WTC11 (cell line): ENCODE results near the gene LY6G6C. TPM values are rescaled to one million over a fixed set of nuclear protein-coding genes. Genes with fewer than 3 reads are reported as not detected.
A peak's percentile ranks its signal among the peaks of the same experiment; 100 is the strongest.

Experiments used
- ATAC-seq: fragments of 200-7000 bp; cut with Tn5 transposase; 2 replicates; pipeline ENCODE4 v1.10.0; 2021; ENCODE audit warnings: mild to moderate bottlenecking, moderate library complexity
- CTCF ChIA-PET: fragments of 300-600 bp; sonication (Branson Sonifier 250); formaldehyde crosslinking; loops from one replicate; lab custom pipeline; 2021; ENCODE audit warnings: antibody characterized with exemption; lab: Charles Lee
- POLR2A ChIA-PET: fragments of 350-600 bp; sonication (Branson Sonifier 250); formaldehyde crosslinking; loops from one replicate; lab custom pipeline; 2021; ENCODE audit warnings: antibody characterized with exemption; lab: Charles Lee
- DNase-seq: peaks from one replicate; pipeline ENCODE4 v3.0.0; 2021; ENCODE audit warnings: low spot score
- H3K27ac Mint-ChIP-seq: 2 replicates; pipeline ENCODE4 v1.8.0; 2021; ENCODE audit warnings: mixed read lengths
- H3K27me3 Mint-ChIP-seq: 2 replicates; pipeline ENCODE4 v1.8.0; 2021; ENCODE audit warnings: low read depth, mild to moderate bottlenecking, moderate library complexity, mixed read lengths
- H3K36me3 Mint-ChIP-seq: 2 replicates; pipeline ENCODE4 v1.8.0; 2021; ENCODE audit warnings: mixed read lengths
- H3K4me1 Mint-ChIP-seq: 2 replicates; pipeline ENCODE4 v1.8.0; 2022; ENCODE audit warnings: mixed read lengths
- H3K4me3 Mint-ChIP-seq: 2 replicates; pipeline ENCODE4 v1.8.0; 2021; ENCODE audit warnings: mild to moderate bottlenecking, moderate library complexity, mixed read lengths
- H3K9me3 Mint-ChIP-seq: 2 replicates; pipeline ENCODE4 v1.8.0; 2021; ENCODE audit warnings: mixed read lengths
- ATF1 ChIP-seq: sonication (generic); formaldehyde crosslinking; IDR thresholded peaks from 2 replicates; pipeline ENCODE4 v1.8.1; 2023; ENCODE audit warnings: mild to moderate bottlenecking, moderate library complexity, missing genetic modification reagents
- E2F5 ChIP-seq: sonication (generic); formaldehyde crosslinking; IDR thresholded peaks from 2 replicates; pipeline ENCODE4 v1.8.1; 2022; ENCODE audit warnings: mild to moderate bottlenecking, moderate library complexity, missing genetic modification reagents
- ESRRA ChIP-seq: sonication (generic); formaldehyde crosslinking; IDR thresholded peaks from 2 replicates; pipeline ENCODE4 v1.8.1; 2022; ENCODE audit warnings: mild to moderate bottlenecking, missing genetic modification reagents, borderline replicate concordance
- FOXJ3 ChIP-seq: sonication (generic); formaldehyde crosslinking; IDR thresholded peaks from 2 replicates; pipeline ENCODE4 v1.9.0; 2021; ENCODE audit warnings: missing genetic modification reagents, mild to moderate bottlenecking, borderline replicate concordance
- FOXK1 ChIP-seq: sonication (generic); formaldehyde crosslinking; IDR thresholded peaks from 2 replicates; pipeline ENCODE4 v1.8.0; 2022; ENCODE audit warnings: mild to moderate bottlenecking, moderate library complexity, missing genetic modification reagents
- FOXP1 ChIP-seq: sonication (generic); formaldehyde crosslinking; IDR thresholded peaks from 2 replicates; pipeline ENCODE4 v1.8.0; 2022; ENCODE audit warnings: missing genetic modification reagents, mild to moderate bottlenecking, moderate library complexity, borderline replicate concordance
- GABPB1 ChIP-seq: sonication (generic); formaldehyde crosslinking; IDR thresholded peaks from 2 replicates; pipeline ENCODE4 v1.8.1; 2023; ENCODE audit warnings: mild to moderate bottlenecking, missing genetic modification reagents
- HMGA2 ChIP-seq: fragments of 250-450 bp; sonication (Bioruptor Pico); IDR thresholded peaks from 2 replicates; pipeline ENCODE4 v1.4.0; 2021; ENCODE audit warnings: mild to moderate bottlenecking, moderate library complexity
- MYBL2 ChIP-seq: sonication (generic); formaldehyde crosslinking; IDR thresholded peaks from 2 replicates; pipeline ENCODE4 v1.8.1; 2023; ENCODE audit warnings: mild to moderate bottlenecking, moderate library complexity, missing genetic modification reagents
- NFATC4 ChIP-seq: fragments of 250-450 bp; sonication (Bioruptor Pico); IDR thresholded peaks from 2 replicates; pipeline ENCODE4 v1.9.0; 2021; ENCODE audit warnings: mild to moderate bottlenecking
- PRRX2 ChIP-seq: fragments of 250-450 bp; sonication (Bioruptor Pico); IDR thresholded peaks from 2 replicates; pipeline ENCODE4 v1.8.0; 2021; ENCODE audit warnings: mild to moderate bottlenecking
- RELA ChIP-seq: sonication (generic); formaldehyde crosslinking; IDR thresholded peaks from 2 replicates; pipeline ENCODE4 v1.8.1; 2022; ENCODE audit warnings: missing genetic modification reagents, mild to moderate bottlenecking, borderline replicate concordance
- SMAD3 ChIP-seq: sonication (generic); formaldehyde crosslinking; IDR thresholded peaks from 2 replicates; pipeline ENCODE4 v1.8.0; 2022; ENCODE audit warnings: missing genetic modification reagents, mild to moderate bottlenecking, borderline replicate concordance
- SMAD4 ChIP-seq: sonication (generic); formaldehyde crosslinking; IDR thresholded peaks from 2 replicates; pipeline ENCODE4 v1.8.0; 2022; ENCODE audit warnings: mild to moderate bottlenecking, missing genetic modification reagents
- SP1 ChIP-seq: sonication (generic); formaldehyde crosslinking; conservative IDR thresholded peaks from 2 replicates; pipeline ENCODE4 v1.8.1; 2022; ENCODE audit warnings: missing genetic modification reagents
- TCF7 ChIP-seq: sonication (generic); formaldehyde crosslinking; IDR thresholded peaks from 2 replicates; pipeline ENCODE4 v1.8.0; 2022; ENCODE audit warnings: mild to moderate bottlenecking, low read depth, missing genetic modification reagents, moderate library complexity
- ZNF416 ChIP-seq: fragments of 250-450 bp; sonication (Bioruptor Pico); IDR thresholded peaks from 2 replicates; pipeline ENCODE4 v1.9.0; 2021; ENCODE audit warnings: mild to moderate bottlenecking, inconsistent platforms
- total RNA-seq: library from RNA; stranded (reverse); gene quantifications from 3 replicates; pipeline ENCODE4 v1.2.3, GENCODE V29; 2021
- TF ChIP-seq, protein P1 (sequence below): sonication (generic); formaldehyde crosslinking; IDR thresholded peaks from 2 replicates; pipeline ENCODE4 v1.8.0; 2023; ENCODE audit warnings: missing genetic modification reagents, mild to moderate bottlenecking, borderline replicate concordance
- TF ChIP-seq, protein P2 (sequence below): fragments of 250-450 bp; sonication (Bioruptor Pico); IDR thresholded peaks from 2 replicates; pipeline ENCODE4 v1.9.0; 2021; ENCODE audit warnings: mild to moderate bottlenecking
- TF ChIP-seq, protein P3 (sequence below): sonication (generic); formaldehyde crosslinking; IDR thresholded peaks from 2 replicates; pipeline ENCODE4 v1.8.1; 2022; ENCODE audit warnings: mild to moderate bottlenecking, missing genetic modification reagents, moderate library complexity, borderline replicate concordance
- TF ChIP-seq, protein P4 (sequence below): sonication (generic); formaldehyde crosslinking; IDR thresholded peaks from 2 replicates; pipeline ENCODE4 v1.8.1; 2023; ENCODE audit warnings: mild to moderate bottlenecking, missing genetic modification reagents
- TF ChIP-seq, protein P5 (sequence below): sonication (generic); formaldehyde crosslinking; IDR thresholded peaks from 2 replicates; pipeline ENCODE4 v1.8.1; 2023; ENCODE audit warnings: mild to moderate bottlenecking, moderate library complexity, missing genetic modification reagents

Gene LY6G6C
- total RNA-seq, 1 experiment from 2014 or later, result 0.35 TPM

GRCh38 chr6:31730631-31731086 is 9.1 kb upstream of the LY6G6C start (continued):
- TF ChIP-seq, protein P1, sequence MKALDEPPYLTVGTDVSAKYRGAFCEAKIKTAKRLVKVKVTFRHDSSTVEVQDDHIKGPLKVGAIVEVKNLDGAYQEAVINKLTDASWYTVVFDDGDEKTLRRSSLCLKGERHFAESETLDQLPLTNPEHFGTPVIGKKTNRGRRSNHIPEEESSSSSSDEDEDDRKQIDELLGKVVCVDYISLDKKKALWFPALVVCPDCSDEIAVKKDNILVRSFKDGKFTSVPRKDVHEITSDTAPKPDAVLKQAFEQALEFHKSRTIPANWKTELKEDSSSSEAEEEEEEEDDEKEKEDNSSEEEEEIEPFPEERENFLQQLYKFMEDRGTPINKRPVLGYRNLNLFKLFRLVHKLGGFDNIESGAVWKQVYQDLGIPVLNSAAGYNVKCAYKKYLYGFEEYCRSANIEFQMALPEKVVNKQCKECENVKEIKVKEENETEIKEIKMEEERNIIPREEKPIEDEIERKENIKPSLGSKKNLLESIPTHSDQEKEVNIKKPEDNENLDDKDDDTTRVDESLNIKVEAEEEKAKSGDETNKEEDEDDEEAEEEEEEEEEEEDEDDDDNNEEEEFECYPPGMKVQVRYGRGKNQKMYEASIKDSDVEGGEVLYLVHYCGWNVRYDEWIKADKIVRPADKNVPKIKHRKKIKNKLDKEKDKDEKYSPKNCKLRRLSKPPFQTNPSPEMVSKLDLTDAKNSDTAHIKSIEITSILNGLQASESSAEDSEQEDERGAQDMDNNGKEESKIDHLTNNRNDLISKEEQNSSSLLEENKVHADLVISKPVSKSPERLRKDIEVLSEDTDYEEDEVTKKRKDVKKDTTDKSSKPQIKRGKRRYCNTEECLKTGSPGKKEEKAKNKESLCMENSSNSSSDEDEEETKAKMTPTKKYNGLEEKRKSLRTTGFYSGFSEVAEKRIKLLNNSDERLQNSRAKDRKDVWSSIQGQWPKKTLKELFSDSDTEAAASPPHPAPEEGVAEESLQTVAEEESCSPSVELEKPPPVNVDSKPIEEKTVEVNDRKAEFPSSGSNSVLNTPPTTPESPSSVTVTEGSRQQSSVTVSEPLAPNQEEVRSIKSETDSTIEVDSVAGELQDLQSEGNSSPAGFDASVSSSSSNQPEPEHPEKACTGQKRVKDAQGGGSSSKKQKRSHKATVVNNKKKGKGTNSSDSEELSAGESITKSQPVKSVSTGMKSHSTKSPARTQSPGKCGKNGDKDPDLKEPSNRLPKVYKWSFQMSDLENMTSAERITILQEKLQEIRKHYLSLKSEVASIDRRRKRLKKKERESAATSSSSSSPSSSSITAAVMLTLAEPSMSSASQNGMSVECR (CRISPR knock-in tag), result no peak

GRCh38 chr6:31729979-31730630 is 8.6 kb upstream of the LY6G6C start:
- no peaks in the 10 kb centered on the region for H3K9me3 Mint-ChIP-seq
- POLR2A ChIA-PET, result interaction anchor here (0.6 to 3.6 kb wide), 13 partner anchors 9 to 189 kb away, joined by 3 to 32 read pairs (median 5); partner anchors contain the start of genes BAG6, C6orf47, DDX39B and GPANK1

More at GRCh38 chr6:31729979-31730630, 8.6 kb upstream of the LY6G6C start:
- peak; percentile 58; the same call in 1 of the 2 replicates for TF ChIP-seq SMAD3 (CRISPR knock-in tag)
- TF ChIP-seq ZNF416 (CRISPR knock-in tag), result 0 out of 2 replicates have a peak, but pooled peaks have one; percentile 14
- 0 out of 2 replicates have a peak, but pooled peaks have one; percentile 70 for TF ChIP-seq MYBL2 (CRISPR knock-in tag)
- peak; percentile 59; the same call in 1 of the 2 replicates for TF ChIP-seq RELA (CRISPR knock-in tag)
- TF ChIP-seq FOXJ3, result no peak
- peak; percentile 67; the same call in 1 of the 2 replicates for TF ChIP-seq FOXP1 (CRISPR knock-in tag)
- TF ChIP-seq SMAD4, result no peak
- peak; percentile 92 for TF ChIP-seq SP1 (CRISPR knock-in tag)
- TF ChIP-seq, protein P2, sequence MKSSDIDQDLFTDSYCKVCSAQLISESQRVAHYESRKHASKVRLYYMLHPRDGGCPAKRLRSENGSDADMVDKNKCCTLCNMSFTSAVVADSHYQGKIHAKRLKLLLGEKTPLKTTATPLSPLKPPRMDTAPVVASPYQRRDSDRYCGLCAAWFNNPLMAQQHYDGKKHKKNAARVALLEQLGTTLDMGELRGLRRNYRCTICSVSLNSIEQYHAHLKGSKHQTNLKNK (CRISPR knock-in tag), result 0 out of 2 replicates have a peak, but pooled peaks have one; percentile 37
- 0 out of 2 replicates have a peak, but pooled peaks have one; percentile 0 for TF ChIP-seq NFATC4 (CRISPR knock-in tag)
- 0 out of 2 replicates have a peak, but pooled peaks have one; percentile 35 for TF ChIP-seq ATF1 (CRISPR knock-in tag)
- no peak for TF ChIP-seq GABPB1 (CRISPR knock-in tag)
- TF ChIP-seq PRRX2, result peak; percentile 71; the same call in 1 of the 2 replicates
- TF ChIP-seq TCF7 (CRISPR knock-in tag), result no peak
- peak; percentile 77; the same call in 1 of the 2 replicates for TF ChIP-seq E2F5 (CRISPR knock-in tag)
- no peak for TF ChIP-seq HMGA2 (CRISPR knock-in tag)
- TF ChIP-seq, protein P3, sequence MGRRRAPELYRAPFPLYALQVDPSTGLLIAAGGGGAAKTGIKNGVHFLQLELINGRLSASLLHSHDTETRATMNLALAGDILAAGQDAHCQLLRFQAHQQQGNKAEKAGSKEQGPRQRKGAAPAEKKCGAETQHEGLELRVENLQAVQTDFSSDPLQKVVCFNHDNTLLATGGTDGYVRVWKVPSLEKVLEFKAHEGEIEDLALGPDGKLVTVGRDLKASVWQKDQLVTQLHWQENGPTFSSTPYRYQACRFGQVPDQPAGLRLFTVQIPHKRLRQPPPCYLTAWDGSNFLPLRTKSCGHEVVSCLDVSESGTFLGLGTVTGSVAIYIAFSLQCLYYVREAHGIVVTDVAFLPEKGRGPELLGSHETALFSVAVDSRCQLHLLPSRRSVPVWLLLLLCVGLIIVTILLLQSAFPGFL (CRISPR knock-in tag), result no peak; the same call in 1 of the 2 replicates
- TF ChIP-seq ESRRA, result 0 out of 2 replicates have a peak, but pooled peaks have one; percentile 57
- TF ChIP-seq, protein P4, sequence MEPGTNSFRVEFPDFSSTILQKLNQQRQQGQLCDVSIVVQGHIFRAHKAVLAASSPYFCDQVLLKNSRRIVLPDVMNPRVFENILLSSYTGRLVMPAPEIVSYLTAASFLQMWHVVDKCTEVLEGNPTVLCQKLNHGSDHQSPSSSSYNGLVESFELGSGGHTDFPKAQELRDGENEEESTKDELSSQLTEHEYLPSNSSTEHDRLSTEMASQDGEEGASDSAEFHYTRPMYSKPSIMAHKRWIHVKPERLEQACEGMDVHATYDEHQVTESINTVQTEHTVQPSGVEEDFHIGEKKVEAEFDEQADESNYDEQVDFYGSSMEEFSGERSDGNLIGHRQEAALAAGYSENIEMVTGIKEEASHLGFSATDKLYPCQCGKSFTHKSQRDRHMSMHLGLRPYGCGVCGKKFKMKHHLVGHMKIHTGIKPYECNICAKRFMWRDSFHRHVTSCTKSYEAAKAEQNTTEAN (CRISPR knock-in tag), result no peak
- peak; percentile 55; the same call in 1 of the 2 replicates for TF ChIP-seq FOXK1 (CRISPR knock-in tag)
- TF ChIP-seq, protein P5, sequence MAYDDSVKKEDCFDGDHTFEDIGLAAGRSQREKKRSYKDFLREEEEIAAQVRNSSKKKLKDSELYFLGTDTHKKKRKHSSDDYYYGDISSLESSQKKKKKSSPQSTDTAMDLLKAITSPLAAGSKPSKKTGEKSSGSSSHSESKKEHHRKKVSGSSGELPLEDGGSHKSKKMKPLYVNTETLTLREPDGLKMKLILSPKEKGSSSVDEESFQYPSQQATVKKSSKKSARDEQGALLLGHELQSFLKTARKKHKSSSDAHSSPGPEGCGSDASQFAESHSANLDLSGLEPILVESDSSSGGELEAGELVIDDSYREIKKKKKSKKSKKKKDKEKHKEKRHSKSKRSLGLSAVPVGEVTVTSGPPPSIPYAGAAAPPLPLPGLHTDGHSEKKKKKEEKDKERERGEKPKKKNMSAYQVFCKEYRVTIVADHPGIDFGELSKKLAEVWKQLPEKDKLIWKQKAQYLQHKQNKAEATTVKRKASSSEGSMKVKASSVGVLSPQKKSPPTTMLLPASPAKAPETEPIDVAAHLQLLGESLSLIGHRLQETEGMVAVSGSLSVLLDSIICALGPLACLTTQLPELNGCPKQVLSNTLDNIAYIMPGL (CRISPR knock-in tag), result peak; percentile 86
- Mint-ChIP-seq H3K36me3 (peaks cover 37% of the 10 kb centered on the region), H3K27ac (peak overlapping the region; percentile 98), H3K27me3 (no peaks in the 10 kb centered on the region), H3K4me3 (peak overlapping the region; percentile 93), H3K4me1 (peaks cover 21% of the 10 kb centered on the region)
- ATAC-seq (peak; percentile 75), DNase-seq (peak; percentile 95)
- CTCF ChIA-PET, result interaction anchor here (0.6 to 4.0 kb wide), 41 partner anchors 7 to 318 kb away, joined by 3 to 66 read pairs (median 5); partner anchors contain the start of genes ABHD16A, BAG6, C6orf47 and DDX39B
